Measurements from ENCODE around the gene TH. TPM values are rescaled to one million over a fixed set of nuclear protein-coding genes. Genes with fewer than 3 reads are reported as not detected.
A peak's percentile ranks its signal among the peaks of the same experiment; 100 is the strongest.

Gene TH
- total RNA-seq, 1 donor from 2014 or later, result not detected

DNA sequence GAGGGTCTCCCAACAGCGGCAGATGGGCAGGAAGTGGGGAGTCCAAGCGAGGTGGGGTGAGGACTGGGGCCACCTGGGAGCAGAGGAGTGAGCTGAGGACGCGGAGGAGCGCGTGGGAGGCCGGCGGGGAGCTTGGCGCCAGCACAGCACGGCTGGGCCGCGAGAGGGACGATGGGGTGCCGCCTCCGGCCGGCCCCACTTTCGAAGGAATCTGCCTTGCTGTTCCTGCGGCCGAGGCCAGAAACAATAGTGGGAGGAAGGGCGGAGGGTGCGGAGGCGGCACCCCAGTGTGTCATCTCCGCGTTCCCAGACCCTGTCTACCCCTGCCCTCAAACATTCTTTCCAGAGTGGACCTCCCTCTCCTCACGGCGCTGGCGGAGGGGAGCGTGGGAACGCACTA is 16.1 kb downstream of the TH start:
- intact Hi-C loops (cut with DNase I), result no loop called here
- H3K9me3 ChIP-seq, result no peaks in the 10 kb centered on the region
- no peak for ATAC-seq

DNA sequence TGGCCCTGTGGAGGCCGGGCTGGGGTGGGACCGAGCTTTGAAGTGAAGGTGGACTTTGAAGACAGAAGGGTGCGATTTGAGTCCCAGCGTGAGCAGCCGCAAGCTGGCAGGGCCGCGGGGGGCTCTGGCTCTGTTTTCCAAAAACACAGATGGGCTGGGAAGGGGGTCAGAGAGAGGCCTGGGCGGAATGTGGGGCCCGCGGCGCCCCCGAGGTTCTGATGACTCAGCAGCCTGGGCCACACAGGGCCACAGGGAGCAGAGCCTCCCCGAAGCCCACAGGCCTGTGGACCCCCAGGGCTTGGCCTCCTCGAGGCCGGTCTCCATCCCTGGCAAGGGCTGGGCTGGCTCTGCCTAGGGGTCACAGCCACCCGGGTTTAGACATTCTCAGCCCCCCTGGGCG is 16.7 kb downstream of the TH start:
- TF ChIP-seq, protein P1, sequence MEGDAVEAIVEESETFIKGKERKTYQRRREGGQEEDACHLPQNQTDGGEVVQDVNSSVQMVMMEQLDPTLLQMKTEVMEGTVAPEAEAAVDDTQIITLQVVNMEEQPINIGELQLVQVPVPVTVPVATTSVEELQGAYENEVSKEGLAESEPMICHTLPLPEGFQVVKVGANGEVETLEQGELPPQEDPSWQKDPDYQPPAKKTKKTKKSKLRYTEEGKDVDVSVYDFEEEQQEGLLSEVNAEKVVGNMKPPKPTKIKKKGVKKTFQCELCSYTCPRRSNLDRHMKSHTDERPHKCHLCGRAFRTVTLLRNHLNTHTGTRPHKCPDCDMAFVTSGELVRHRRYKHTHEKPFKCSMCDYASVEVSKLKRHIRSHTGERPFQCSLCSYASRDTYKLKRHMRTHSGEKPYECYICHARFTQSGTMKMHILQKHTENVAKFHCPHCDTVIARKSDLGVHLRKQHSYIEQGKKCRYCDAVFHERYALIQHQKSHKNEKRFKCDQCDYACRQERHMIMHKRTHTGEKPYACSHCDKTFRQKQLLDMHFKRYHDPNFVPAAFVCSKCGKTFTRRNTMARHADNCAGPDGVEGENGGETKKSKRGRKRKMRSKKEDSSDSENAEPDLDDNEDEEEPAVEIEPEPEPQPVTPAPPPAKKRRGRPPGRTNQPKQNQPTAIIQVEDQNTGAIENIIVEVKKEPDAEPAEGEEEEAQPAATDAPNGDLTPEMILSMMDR (IDR thresholded peaks at IDR 0.05), result no peak
- peaks cover 5% of the 10 kb centered on the region for H3K4me1 ChIP-seq
- H3K9me3 ChIP-seq, result no peaks in the 10 kb centered on the region
- H3K27me3 ChIP-seq, result peaks cover 26% of the 10 kb centered on the region
- intact Hi-C loops (cut with DNase I), result loop anchor here (5.0 kb wide), 1 partner anchor 463 kb away; no protein-coding TSS in a partner anchor
- H3K4me3 ChIP-seq, result no peak overlapping the region
- no peak for ATAC-seq
- H3K27ac ChIP-seq, result no peak overlapping the region
- no peak for DNase-seq
- H3K36me3 ChIP-seq, result no peaks in the 10 kb centered on the region

More for the DNA sequence above, 16.1 kb downstream of the TH start:
- DNase-seq, result no peak
- Histone ChIP-seq H3K4me3 (no peak overlapping the region), H3K36me3 (no peaks in the 10 kb centered on the region), H3K27ac (no peak overlapping the region), H3K4me1 (peaks cover 5% of the 10 kb centered on the region), H3K27me3 (peaks cover 26% of the 10 kb centered on the region)
- TF ChIP-seq, protein P1 (IDR thresholded peaks at IDR 0.05), result no peak

DNA sequence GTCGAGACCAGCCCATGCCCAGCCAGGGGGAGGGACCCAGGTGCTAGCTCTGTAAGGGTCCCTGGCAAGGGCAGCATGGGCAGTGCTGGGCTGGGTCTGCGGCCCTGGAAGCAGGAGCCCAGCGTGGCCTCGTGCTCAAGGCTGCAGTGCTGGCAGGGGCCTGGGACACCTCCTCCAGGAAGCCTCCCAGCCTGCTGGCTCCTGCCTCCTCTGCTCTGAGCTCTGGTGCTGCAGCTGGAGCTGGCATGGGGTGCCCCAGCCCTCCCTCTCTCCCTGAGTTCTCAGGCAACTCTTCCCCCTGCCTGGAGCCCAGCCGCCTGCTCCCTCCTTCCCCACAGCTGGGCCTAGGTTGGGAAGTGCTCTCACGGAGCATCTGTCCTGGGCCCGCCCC is 17.4 kb downstream of the TH start:
- Histone ChIP-seq H3K27ac (no peak overlapping the region), H3K4me1 (peaks cover 5% of the 10 kb centered on the region), H3K36me3 (no peaks in the 10 kb centered on the region), H3K9me3 (no peaks in the 10 kb centered on the region), H3K27me3 (peaks cover 31% of the 10 kb centered on the region), H3K4me3 (no peak overlapping the region)
- no peak for DNase-seq
- TF ChIP-seq, protein P1 (IDR thresholded peaks at IDR 0.05), result no peak
- intact Hi-C loops (cut with DNase I), result loop anchor here (5.0 kb wide), 1 partner anchor 462 kb away; no protein-coding TSS in a partner anchor
- no peak for ATAC-seq

DNA sequence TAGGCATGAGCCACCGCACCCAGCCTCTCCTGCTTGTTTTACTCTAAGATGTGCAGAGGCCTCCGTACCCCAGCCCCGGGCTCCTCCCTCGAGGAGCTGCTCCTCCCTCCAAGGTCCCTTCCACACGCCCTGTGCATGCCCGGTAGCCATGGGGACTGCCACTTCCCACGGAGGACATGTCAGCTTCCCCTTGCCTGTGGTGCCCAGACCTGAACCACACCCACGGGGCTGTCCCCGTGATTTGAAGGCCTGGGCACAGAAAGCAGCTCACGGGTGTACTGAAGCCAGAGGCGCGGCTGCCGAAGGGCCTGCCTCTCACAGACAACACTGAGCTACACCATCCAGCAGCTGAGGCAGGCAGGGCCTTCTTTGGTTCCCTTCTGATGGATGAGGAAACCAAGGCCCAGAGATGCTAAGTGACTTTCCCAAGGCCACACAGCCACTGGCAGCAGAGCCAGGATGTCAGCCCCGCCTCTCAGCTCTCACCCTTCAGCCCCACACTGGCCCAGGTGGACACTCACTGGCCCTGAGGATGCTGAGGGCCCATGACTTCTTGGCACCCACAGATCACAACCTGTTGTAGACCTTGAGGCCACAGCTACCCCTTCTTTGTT is 17.9 kb downstream of the TH start:
- TF ChIP-seq, protein P1 (IDR thresholded peaks at IDR 0.05), result no peak
- intact Hi-C loops (cut with DNase I), result loop anchor here (5.0 kb wide), 1 partner anchor 461 kb away; no protein-coding TSS in a partner anchor
- peak; percentile 32 for ATAC-seq
- H3K9me3 ChIP-seq, result no peaks in the 10 kb centered on the region
- peak; percentile 75 for DNase-seq
- H3K27me3 ChIP-seq, result peaks cover 34% of the 10 kb centered on the region
- H3K36me3 ChIP-seq, result no peaks in the 10 kb centered on the region
- peaks cover 5% of the 10 kb centered on the region for H3K4me1 ChIP-seq
- H3K27ac ChIP-seq, result no peak overlapping the region
- H3K4me3 ChIP-seq, result no peak overlapping the region

DNA sequence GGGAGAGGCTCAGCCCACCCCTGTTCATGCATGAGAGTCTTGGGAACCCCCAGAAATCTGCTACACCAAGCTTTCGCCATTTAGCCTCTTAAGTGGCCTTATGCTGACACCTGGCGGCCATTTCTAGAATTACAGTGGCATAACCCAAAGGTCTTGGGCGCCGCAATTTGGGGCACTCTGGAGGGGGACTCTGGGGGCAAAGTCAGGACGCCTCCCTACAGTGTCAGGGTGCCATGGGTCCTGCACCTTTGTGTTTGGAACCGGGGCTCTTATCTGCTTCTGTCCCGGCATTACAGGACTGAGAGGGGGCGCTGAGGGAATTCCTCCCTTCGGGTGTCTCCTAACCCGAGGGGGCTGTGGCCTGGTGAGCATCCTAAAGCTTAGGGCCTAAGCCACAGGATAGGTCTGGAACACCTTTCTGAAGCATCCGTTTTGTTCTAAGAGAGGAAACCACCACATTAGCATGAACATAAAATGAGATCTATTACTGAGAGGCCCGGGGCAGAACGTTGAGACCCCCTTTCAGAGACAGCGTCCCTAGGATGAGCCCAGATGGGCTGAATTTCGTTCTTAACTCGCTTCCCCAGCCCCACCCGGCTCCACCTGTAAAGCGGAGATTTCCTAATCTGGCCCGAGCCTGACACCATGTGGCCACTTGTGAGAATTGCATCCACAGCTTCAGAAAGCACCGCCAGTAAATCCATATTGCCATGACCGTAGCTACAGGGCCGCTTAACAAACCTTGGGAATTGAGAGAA is 19.9 kb downstream of the TH start:
- Histone ChIP-seq H3K4me3 (no peak overlapping the region), H3K27ac (no peak overlapping the region), H3K4me1 (peaks cover 5% of the 10 kb centered on the region), H3K9me3 (no peaks in the 10 kb centered on the region), H3K36me3 (no peaks in the 10 kb centered on the region), H3K27me3 (peaks cover 43% of the 10 kb centered on the region)
- intact Hi-C loops (cut with DNase I), result loop anchor here (5.0 kb wide), 1 partner anchor 459 kb away; no protein-coding TSS in a partner anchor
- TF ChIP-seq, protein P1 (IDR thresholded peaks at IDR 0.05), result peak; percentile 72
- ATAC-seq, result peak; percentile 75
- DNase-seq, result peak; percentile 80

All from upper lobe of right lung (tissue), 1 donor.